ENCODE results near the gene RGR. TPM values are rescaled to one million over a fixed set of nuclear protein-coding genes. Genes with fewer than 3 reads are reported as not detected.
"Not testable (repeated sequence)": the region's sequence is repeated elsewhere in the genome, so short reads cannot be mapped to it uniquely, and the experiment has no call there.

RGR gene
- total RNA-seq, 2 donors from 2014 or later = not detected

DNA sequence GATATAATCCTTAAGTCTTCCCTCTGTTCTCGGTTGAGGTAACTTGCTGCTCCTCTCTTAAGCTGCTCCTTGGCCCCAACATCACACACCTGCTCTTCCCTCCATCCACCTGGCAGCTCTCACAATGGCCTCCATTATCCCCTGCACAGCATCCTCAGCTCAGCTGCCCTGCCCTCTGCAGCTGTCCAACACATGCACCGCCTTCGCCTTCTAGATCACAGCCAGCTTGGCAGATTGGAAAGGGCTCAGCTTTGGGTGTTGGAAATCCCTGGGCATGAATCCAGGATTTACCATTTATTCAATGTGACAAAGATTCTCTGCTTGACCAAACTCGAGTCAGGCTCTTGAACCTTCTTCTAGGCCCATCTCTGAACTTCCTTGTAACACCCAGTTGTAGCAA is 20.6 kb downstream of the RGR start:
- ATAC-seq = no peak

DNA sequence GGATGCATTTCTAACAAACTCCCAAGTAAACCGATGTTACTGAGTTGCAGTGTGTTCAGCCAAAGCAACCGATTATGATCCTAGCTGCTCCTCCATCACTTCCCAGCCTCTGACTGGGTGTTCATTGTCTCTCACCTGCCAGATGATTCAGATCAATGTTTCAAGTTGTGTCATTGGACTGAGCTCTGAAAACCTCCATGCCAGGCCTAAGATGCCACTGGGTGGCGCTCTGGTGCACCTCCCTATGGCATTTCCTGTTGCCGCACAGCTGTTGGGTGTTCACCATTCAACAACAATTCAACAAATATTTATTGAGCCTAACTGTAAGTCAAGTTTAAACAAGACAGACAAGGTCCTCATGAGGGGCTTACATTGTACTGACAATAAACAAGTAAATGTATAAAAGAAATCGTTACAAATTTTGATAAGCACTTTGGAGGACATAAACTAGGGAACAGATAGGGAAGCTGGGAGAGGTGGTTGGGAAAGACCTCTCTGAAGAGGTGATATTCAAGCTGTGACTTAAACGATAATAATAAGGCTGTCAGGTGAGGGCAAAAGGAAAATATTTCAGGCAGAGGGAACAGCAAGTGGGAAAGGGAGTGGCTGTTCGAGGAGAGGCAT is 22.8 kb downstream of the RGR start:
- H3K27ac Mint-ChIP-seq = peak overlapping the region in 1 of 2 donors; percentile 4

More for the DNA sequence above, 20.6 kb downstream of the RGR start:
- Mint-ChIP-seq H3K27ac (peak overlapping the region in 1 of 2 donors; percentile 19), H3K36me3 (no peaks in the 10 kb centered on the region), H3K9me3 (no peaks in the 10 kb centered on the region)
- DNase-seq (ENCODE audit: low spot score in 2 of 2) = no peak

DNA sequence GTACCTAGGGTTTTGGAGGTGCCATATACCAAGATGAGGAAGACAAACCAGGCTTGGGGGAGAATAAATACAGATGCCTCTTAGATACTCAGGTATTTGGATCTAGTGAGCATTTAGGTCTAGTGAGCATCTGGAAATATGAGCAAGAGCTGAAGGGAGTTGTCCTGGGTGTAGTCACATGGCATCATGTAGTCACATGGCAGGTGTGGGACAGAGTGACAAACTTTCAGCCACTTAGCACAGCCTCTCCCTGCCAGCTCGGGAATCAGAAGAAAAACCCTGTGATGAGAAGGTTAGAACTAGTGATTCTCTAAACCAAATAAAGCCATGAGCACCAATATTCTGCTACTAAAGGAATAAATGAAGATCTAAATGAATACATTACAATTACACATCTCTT is 24.3 kb downstream of the RGR start:
- ATAC-seq = no peak
- no peak for DNase-seq (ENCODE audit: low spot score in 2 of 2)
- Mint-ChIP-seq H3K36me3 (no peaks in the 10 kb centered on the region), H3K27ac (no peak overlapping the region), H3K9me3 (no peaks in the 10 kb centered on the region)

More for the DNA sequence above, 22.8 kb downstream of the RGR start:
- Mint-ChIP-seq H3K36me3 (no peaks in the 10 kb centered on the region), H3K9me3 (no peaks in the 10 kb centered on the region)
- ATAC-seq (peak; percentile 91), DNase-seq (ENCODE audit: low spot score in 2 of 2) (peak; percentile 74 to 87)

DNA sequence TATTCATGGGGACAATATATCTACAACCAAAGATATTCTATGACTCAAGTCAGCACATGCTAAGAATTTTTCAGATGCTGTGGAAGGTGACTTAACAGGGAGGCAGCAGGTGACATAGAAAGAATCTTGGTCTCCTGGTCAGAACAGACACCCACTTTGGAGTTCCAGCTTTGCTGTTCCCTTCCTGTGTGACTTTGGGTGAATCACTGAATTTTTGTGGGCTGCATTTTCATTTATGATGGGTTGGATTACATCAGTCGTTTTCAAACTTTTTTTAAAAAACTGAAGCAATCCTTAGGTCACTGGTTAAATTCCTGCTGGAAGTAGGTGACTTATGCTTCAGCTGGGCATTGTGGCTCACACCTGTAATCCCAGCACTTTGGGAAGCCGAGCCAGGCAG is 24.9 kb downstream of the RGR start:
- ATAC-seq (peak; percentile 14 to 34), DNase-seq (ENCODE audit: low spot score in 2 of 2) (no peak)
- H3K36me3 Mint-ChIP-seq = no peaks in the 10 kb centered on the region
- no peaks in the 10 kb centered on the region for H3K9me3 Mint-ChIP-seq
- no peak overlapping the region for H3K27ac Mint-ChIP-seq

DNA sequence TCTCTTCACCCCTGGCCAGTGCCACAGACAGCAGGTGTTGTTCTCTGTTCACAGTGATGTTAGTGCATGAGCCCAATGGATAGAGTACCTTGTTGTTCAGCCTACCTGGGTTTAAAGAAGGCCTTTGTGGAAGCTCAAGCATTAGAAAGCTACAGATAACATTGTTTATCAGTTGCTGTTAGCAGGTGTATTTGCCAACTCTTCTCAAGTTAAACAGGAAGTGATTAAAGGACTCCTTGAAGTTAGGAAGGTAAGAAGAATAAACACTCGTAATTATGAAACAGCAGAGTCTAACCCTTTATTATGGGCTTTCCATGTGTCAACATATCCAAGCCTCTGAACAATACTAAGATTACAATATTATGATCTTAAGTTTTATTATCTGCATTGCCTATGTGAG is 25.9 kb downstream of the RGR start:
- ATAC-seq = no peak
- no peak for DNase-seq (ENCODE audit: low spot score in 2 of 2)
- Mint-ChIP-seq H3K9me3 (no peaks in the 10 kb centered on the region), H3K36me3 (no peaks in the 10 kb centered on the region), H3K27ac (no peak overlapping the region)

DNA sequence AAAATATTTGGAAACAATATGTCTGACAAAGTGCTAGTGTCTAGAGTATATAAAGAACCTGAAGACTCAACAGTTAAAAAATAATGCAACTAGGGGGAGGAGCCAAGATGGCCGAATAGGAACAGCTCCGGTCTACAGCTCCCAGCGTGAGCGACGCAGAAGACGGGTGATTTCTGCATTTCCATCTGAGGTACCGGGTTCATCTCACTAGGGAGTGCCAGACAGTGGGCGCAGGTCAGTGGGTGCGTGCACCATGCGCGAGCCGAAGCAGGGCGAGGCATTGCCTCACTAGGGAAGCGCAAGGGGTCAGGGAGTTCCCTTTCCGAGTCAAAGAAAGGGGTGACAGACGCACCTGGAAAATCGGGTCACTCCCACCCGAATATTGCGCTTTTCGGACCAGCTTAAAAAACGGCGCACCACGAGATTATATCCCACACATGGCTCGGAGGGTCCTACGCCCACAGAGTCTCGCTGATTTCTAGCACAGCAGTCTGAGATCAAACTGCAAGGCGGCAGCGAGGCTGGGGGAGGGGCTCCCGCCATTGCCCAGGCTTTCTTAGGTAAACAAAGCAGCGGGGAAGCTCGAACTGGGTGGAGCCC is 35.1 kb downstream of the RGR start:
- H3K27ac Mint-ChIP-seq; ATAC-seq; H3K36me3 Mint-ChIP-seq; DNase-seq (ENCODE audit: low spot score in 2 of 2); H3K9me3 Mint-ChIP-seq: not testable (repeated sequence)

DNA sequence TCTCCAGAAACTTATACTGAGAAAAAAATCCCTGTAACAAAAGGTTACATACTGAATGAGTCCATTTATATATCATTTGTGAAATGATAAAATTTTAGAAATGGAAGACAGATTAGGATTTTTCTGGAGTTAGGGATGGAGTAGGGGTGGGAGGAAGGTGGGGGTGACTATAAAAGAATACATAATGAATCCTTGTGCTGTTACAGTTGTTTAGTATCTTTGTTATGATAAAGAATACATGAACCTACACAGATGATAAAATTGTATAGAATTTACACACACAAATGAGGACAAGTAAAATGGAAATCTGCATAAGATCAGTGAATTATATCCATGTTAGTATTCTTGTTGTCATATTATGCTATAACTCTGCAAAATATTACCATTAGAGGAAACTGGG is 41.8 kb downstream of the RGR start:
- Mint-ChIP-seq H3K27ac (no peak overlapping the region), H3K36me3 (no peaks in the 10 kb centered on the region), H3K9me3 (no peaks in the 10 kb centered on the region)
- ATAC-seq (no peak), DNase-seq (ENCODE audit: low spot score in 2 of 2) (no peak)

DNA sequence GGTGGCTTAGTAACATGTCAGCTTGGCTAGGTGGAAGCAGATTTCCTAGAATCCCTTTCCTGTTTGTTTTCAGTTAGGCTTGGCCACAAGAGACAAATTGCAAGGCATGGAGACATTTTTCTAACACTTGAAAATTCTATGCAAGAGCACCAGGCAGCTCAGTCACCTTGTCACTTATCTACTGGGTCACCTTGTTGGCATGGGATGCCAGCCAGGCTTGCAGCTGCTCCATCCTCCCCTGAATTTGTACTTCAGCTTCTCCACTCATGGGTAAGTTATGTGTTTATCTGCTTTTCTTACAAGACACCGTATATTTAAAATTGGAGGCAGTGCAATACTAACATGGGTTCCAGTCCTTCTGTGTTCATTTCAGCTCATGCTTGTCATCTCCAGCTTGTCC is 43.3 kb downstream of the RGR start:
- Mint-ChIP-seq H3K9me3 (no peaks in the 10 kb centered on the region), H3K36me3 (no peaks in the 10 kb centered on the region), H3K27ac (no peak overlapping the region)
- ATAC-seq = no peak
- no peak for DNase-seq (ENCODE audit: low spot score in 2 of 2)

DNA sequence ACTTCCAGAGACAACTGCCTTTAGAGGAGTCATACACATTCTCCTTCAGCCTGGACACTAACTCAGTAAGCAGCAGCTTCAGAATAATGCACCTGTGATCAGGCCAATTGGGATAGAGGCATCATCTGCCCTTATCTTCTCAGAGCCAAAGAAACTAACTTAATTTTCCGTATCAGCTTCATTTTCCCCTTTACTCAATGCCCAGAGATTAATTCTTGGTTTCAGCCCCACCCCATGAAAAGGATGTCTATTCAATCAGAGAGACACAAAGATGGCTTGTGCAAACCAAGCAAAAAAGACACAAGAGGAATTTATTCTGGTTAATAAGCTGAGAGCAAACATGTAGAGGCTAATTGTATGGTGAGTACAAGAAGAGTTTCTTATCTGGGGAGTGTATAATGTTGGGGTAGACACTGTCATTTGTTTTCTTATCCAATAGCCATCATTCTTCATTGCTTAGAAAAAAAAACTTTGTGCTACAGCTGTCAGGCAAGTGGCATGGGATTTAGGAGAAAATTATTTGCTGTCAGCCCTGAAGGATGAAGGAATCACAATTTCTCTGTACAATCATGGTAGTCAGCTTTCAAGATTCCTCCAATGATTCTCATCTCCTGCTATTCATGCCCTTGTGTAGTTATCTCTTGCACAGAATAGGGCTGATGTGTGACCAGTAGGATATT is 44.8 kb downstream of the RGR start:
- Mint-ChIP-seq H3K27ac (no peak overlapping the region), H3K36me3 (no peaks in the 10 kb centered on the region), H3K9me3 (no peaks in the 10 kb centered on the region)
- ATAC-seq = no peak
- DNase-seq (ENCODE audit: low spot score in 2 of 2) = no peak

DNA sequence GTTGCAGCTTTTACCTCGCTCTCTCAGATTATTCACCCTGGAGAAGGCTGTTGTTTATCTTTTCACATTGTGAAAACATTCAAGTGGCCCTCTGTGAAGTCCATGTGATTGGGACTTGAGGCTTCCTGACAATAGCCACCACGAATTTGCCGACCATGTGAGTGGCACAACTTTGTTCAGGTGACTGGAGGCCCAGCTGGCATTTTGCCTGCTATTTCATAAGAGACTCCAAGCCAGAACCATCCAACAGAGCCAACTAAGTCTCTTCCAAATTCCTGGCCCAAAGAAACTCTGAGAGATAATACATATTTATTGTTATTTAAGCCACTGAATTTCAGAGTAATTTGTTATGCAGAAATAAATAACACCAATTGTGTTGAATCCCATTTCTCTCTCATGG is 45.4 kb downstream of the RGR start:
- no peak for ATAC-seq
- Mint-ChIP-seq H3K9me3 (no peaks in the 10 kb centered on the region), H3K36me3 (no peaks in the 10 kb centered on the region)

DNA sequence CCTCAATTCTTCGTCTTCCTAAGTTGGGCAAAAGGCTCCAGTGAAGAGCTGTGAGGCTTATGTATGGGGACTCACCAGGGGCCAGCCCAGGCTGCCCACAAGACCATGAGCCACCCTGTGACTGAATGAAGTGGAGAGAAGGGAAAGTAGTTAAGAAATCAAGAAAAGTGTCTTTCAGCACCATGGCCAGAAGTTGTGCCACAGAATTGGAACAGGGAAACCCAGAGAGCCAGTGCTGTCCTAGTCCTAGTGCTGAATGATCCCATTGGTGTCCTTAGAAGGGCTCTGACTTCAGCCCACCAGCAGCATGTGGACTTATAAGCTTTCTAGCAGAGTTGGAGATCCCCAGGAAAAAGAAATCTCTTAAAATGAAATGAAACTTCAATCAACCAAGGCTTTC is 46.5 kb downstream of the RGR start:
- no peak for ATAC-seq
- Mint-ChIP-seq H3K27ac (no peak overlapping the region), H3K9me3 (no peaks in the 10 kb centered on the region), H3K36me3 (no peaks in the 10 kb centered on the region)
- no peak for DNase-seq (ENCODE audit: low spot score in 2 of 2)

More for the DNA sequence above, 45.4 kb downstream of the RGR start:
- H3K27ac Mint-ChIP-seq = no peak overlapping the region
- DNase-seq (ENCODE audit: low spot score in 2 of 2) = no peak

DNA sequence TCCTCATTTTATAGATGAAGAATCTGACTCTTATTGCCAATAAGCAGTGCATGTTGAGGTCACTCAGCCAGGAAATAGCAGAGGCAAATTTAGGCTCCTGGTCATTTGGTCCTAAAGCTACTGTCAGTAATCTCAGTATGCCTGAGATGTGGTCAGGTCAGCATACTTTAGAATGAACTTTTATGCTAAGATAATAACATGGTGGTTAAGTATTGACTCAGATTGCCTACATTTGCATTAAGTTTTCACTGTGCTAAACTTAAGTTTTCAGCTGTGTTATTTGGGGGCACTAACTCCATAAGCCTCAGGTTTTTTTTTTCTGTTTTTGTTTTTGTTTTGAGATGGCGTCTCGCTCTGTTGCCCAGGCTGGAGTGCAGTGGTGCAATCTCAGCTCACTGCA is 47.6 kb downstream of the RGR start:
- Mint-ChIP-seq H3K27ac (no peak overlapping the region), H3K36me3 (no peaks in the 10 kb centered on the region), H3K9me3 (no peaks in the 10 kb centered on the region)
- DNase-seq (ENCODE audit: low spot score in 2 of 2) (no peak), ATAC-seq (peak in 1 of 2 donors; percentile 9)

DNA sequence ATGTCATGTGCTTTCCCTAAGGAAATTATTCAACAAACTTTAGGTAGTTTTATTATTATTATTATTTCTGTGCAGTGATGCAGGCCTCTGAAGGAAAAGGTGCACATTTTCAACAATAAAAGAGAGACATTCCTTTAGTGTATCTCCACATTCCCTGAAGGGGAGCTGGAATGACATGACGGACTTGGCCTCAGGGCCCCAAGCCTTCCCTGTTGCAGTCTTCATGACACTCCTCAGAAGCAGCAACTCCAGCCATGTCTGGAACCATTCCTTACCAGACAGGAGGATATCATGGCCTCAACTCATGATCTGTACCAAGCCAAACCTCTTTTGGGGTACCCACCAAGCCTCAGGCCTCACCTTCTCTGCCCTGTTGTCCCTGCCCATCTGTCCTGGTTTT is 48.3 kb downstream of the RGR start:
- Mint-ChIP-seq H3K27ac (no peak overlapping the region), H3K36me3 (no peaks in the 10 kb centered on the region), H3K9me3 (no peaks in the 10 kb centered on the region)
- no peak for ATAC-seq
- no peak for DNase-seq (ENCODE audit: low spot score in 2 of 2)

DNA sequence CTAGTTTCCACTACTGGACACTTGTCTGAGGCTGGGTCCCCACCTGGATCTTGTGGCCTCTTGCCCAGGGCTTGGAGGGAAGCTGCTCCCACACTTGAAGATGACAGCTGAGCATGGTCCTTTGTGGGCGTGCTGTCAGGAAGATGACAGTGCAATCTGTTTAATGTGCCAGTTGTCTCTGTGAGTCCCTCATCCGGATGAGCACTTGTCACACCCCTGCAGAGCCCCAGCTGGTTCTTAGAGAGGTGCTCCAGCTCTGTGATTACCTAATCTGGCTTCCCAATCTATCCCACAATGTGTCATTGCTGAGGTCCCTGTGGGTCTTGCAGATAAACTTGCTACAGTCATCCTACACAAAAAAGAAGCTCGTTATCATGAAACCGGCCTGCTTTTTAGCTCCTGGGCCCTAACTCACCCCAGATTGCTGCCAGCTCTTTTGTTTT is 48.7 kb downstream of the RGR start:
- H3K36me3 Mint-ChIP-seq = no peaks in the 10 kb centered on the region
- ATAC-seq (peak; percentile 85 to 86), DNase-seq (ENCODE audit: low spot score in 2 of 2) (no peak)
- H3K9me3 Mint-ChIP-seq = no peaks in the 10 kb centered on the region
- no peak overlapping the region for H3K27ac Mint-ChIP-seq

DNA sequence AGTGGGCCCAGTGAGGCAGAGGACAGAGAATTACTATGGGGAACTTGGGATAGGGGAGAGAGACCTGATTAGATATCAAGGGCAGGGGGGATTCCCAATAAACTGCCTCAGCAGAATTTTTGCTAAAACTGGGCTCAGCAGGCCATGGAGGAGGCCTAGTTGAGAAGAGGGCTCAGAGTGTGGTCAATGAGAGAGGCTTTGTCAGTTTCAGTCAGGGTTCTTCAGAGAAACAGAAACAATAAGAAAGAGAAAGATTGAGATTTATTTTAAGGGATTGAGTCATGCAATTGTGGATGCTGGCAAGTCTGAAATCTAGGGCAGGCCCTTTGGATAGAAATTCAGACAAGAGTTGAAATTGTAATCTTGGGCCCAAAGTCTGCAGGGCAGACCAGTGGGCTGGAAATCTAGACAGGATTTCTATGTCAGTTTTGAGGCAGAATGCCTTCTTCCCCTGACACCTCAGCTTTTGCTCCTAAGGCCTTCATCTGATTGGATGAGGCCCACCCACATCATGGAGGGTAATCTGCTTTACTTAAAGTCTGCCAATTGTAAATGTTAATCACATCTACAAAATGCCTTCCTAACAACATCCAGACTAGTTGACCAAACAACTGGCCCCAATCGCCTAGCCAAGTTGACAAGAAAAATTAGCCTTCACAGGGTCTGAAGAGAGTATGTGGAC is 50.1 kb downstream of the RGR start:
- Mint-ChIP-seq H3K36me3 (no peaks in the 10 kb centered on the region), H3K9me3 (no peaks in the 10 kb centered on the region), H3K27ac (peak overlapping the region in 1 of 2 donors; percentile 6)
- ATAC-seq = peak; percentile 53 to 90
- DNase-seq (ENCODE audit: low spot score in 2 of 2) = no peak

DNA sequence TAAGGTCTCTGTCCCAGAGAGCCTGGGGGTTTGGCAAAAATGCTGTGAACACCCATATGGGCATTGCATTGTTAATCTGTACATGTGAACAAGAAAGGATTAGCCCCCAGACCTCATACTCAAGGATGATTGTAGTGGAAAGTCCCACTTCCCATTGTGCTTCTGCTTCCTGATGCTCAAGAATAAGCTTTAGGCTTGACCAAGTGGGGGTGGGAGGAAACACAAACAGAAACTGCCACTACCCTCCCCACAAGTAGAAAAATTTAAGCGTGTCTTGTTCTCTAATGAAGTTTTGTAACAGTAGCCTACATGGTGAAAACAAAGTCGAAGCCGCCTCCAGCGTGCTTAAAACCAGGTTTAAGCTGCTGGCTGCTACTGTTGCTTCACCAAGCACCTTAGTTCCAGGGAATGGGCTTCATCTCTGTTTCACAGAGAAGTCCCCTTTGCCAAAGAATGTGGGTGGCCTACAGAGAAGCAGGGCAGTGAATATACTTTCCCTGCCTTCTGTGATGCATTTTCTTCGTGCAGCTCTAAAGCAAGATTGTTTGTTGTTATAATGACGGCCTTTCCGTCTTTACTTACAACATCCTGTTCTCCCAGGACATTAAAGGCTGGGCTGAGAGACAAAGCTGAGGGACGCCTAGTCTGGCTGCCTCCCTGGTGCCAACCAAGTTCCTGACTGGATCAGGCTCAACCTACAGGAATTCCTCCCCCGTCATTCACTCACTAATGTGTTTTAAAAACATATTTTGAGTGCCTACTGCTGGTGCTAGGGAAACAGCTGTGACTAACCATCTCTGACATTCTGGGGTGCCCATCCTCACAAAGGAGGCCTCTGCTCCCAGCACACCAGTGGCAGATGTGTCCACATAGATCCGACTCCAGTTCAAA is 51.5 kb downstream of the RGR start:
- H3K27ac Mint-ChIP-seq = no peak overlapping the region
- no peaks in the 10 kb centered on the region for H3K9me3 Mint-ChIP-seq
- H3K36me3 Mint-ChIP-seq = no peaks in the 10 kb centered on the region
- DNase-seq (ENCODE audit: low spot score in 2 of 2) (no peak), ATAC-seq (no peak)

Data from activated naive CD4-positive, alpha-beta T cell treated with anti-CD3 and anti-CD28 coated beads, Interleukin-2, amount 50 U/mL, for 72 hours (primary cell).